NCI-H1105 treated with DMSO at 0.1 percent for 48 hours (cell line): ENCODE measurements around the gene CEACAM18.
"Not testable (repeated sequence)": the region's sequence is repeated elsewhere in the genome, so short reads cannot be mapped to it uniquely, and the experiment has no call there.

Source experiments
- DNase-seq: peaks from one replicate; lab custom pipeline; 2025; lab: John Stamatoyannopoulos, UW

CEACAM18 gene

GRCh38 chr19:51461723-51462161 is 16.6 kb upstream of the CEACAM18 start:
- no peak for DNase-seq

- DNase-seq, result no peak
Measured at GRCh38 chr19:51462276-51462675, 16.1 kb upstream of the CEACAM18 start.

DNA sequence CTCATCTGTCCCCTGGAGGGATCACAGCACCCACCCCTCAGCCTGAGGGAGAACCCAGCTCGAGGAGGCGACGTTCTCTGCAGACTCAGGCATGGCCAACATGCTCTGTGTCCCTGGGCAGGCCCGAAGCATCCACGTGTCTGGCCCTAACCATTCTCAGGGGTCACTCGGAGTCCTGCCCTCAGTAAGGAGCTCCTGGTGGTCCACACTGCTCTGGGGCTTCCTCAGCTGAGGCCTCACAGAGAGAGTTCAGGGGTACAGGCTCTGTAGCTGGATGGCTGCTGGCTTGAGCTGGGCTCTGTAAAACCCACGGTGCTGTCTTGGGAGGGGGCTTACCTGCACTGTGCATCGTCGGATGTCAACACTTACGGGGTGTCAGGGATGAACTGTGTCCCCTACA is 15.7 kb upstream of the CEACAM18 start:
- no peak for DNase-seq

GRCh38 chr19:51463976-51464581 is 14.3 kb upstream of the CEACAM18 start:
- not testable (repeated sequence) for DNase-seq

- DNase-seq, result no peak
Measured at GRCh38 chr19:51466723-51467122, 11.6 kb upstream of the CEACAM18 start.

- no peak for DNase-seq
Measured at GRCh38 chr19:51467864-51468544, 10.3 kb upstream of the CEACAM18 start.

GRCh38 chr19:51468545-51468920 is 9.8 kb upstream of the CEACAM18 start:
- no peak for DNase-seq

DNA sequence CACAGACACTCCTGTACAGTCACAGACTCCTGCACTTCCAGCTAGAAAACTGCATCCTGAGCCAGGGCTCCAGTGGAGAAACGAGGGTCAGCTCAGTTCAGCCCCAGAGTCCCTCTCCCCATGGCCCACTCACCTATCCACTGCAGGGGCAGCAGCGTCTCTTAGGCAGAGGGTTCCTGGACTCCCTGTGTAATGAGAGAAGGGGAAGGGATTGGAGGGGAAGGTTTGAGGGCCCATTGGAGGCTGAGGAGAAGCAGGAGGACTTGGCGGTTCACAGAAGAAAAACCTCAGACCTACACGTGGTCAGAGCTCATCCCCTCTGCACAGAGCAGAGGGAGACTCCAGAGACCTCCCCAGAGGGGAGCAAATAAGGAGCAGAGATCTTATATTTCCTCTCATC is 9.2 kb upstream of the CEACAM18 start:
- no peak for DNase-seq

DNA sequence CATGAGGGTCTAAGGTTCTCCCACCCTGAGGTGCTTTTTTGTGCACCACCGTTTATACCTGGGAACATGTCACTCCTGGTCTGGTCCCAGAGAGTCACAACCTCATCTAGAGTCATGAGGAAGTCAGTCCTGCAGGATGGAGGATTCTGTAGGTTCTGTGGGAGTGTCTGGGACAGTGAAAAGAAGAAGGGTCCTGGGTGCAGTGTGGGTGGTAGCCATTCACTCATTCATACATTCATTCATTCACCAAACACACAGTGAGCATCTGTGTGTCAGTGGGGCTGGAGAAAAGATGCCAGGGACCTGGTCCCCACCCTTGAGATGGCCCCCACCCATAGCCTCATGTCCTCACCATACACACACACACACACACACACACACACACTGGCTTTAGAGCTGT is 8.7 kb upstream of the CEACAM18 start:
- no peak for DNase-seq

- DNase-seq, result no peak
Measured at GRCh38 chr19:51470966-51471365, 7.4 kb upstream of the CEACAM18 start.

DNA sequence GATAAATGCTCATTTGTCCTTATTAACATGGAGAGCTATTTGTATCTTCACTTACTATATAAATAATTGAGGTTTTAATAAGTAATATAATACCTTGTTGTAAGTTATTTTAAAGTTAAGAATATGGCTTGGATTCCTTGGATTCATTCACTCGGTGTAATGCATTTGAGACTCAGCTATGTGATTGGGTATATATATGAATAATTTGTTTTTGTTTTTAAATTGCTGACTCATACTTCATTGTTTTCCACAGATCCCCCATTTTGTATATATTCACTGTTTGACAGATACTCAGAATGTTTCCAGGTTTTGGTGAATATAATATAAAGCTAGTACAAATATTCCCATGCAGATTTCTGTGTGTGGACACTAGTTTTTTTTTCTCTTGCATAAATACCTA is 6.8 kb upstream of the CEACAM18 start:
- no peak for DNase-seq

DNA sequence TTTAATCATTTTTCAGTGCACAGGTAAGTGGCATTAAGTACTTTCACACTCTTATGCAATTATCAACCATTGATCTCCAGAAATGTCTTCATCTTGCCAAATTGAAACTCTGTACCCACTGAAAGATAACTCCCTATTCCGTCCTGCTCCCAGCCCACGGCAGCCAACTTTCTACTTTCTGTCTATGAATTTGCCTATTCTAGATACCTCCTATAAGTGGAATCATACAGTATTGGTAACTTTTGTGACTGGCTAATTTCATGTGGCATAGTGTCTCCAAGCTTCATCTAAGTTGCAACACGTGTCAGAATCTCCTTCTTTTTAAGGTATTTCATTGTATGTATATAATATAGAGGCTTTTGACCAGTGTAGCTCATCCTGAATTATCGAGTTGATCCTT is 5.7 kb upstream of the CEACAM18 start:
- DNase-seq, result no peak

GRCh38 chr19:51473009-51473707 is 5.2 kb upstream of the CEACAM18 start:
- DNase-seq, result peak; percentile 53

- DNase-seq, result no peak
Measured at GRCh38 chr19:51476164-51476563, 2.2 kb upstream of the CEACAM18 start.

- DNase-seq, result no peak
Measured at GRCh38 chr19:51477344-51477743, 995 bp upstream of the CEACAM18 start.

DNA sequence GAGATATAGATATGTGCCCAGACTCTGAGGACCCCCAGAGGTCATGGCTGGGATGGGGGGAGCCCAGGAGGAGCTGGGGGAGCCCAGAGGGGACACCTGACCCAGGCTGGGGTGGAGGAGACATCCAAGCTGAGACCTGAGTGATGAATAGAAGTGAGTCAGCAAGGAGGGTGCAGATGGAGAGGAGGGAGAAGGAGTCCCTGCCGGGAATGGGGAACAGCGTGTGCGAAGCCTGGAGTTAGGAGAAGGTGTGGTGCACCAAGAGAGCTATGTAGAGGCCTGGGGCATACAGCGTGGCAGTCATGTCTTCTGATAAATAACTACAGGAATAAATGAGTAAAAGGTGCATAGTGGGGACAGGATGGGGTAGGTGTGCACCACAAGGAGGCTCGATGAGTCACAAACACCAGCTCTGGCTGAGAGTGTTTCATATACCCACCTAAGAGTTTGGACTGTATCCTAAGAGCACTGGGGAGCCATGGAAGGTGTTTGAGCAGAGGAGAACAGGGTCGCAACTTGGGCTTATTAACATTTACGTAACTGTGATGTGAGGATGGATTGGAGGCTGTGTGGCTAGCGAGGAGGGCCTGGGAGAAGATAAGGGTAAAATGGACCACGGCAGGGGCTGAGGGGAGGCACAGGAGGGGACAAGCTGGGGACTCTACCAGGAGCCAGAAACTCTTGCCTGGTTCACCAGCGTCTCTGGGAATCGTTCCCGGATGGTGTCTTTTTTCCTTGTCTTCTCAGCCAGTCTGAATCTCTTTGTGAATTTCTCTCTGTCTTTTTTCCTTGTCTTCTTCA is 1.4 kb downstream of the CEACAM18 start:
- DNase-seq, result no peak

- no peak for DNase-seq
Measured at GRCh38 chr19:51480590-51480989, 2.3 kb downstream of the CEACAM18 start.

GRCh38 chr19:51485960-51486660 is 7.8 kb downstream of the CEACAM18 start:
- DNase-seq, result no peak

DNA sequence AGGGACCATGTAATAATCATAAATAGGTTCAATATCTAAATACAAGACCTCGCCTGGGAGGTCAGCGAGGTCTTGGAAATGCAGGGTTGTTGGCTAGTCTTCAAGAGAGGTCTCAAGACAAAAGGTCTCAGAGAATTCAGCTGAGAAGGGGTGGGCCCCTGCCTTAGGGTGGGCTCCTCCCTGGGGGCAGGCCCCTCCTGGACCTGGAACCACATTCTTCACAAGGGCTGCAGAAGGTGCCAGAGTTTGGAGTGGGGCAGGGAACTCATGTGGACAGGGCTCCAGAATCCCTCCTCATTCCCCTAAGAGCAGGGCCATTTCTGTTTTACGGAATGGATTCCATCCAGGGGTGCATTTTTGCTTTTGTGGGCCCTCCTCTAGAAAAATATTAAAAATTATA is 10.2 kb downstream of the CEACAM18 start:
- no peak for DNase-seq

- DNase-seq, result no peak
Measured at GRCh38 chr19:51489113-51489512, 10.8 kb downstream of the CEACAM18 start.

DNA sequence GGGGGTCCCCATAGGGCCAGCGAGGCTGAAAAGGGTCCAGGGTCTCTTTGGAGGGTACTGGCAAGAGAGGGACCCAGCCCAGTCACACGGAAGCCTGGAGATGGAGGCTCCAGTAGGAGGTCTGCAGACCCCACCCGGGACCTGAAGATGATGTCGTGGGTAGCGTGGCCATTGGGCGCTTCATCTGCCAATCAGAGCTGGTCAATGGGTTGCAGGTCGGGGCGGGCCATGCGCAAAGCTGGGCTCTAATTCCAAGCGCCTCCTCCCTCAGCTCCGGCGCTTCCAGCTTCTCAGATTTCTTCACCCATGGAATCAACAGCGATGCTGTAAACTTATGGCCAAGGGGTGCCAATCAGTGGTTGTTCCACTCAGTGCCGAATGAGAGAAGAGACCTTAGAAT is 12.3 kb downstream of the CEACAM18 start:
- DNase-seq, result no peak

DNA sequence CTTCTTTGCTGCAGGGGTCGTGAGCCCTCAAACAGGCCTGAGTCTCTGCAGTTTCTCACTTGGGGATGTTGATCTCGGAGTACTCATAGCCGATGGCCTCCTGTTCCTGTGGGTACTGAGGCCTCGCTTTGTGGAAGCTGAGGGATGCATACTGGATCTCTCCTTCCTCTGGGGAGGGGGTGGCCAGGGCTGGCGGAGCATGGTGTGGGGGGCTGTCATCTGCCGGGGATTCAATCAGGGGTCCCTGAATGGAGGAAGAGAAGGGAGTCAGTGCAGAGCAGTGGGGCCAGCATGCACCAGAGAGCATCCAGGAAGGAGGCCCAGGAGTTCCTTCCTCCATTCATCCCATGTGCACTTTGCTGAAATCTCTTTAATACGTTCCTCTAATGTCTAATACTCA is 13.2 kb downstream of the CEACAM18 start:
- DNase-seq, result no peak
